Stimulated activated CD8-positive, alpha-beta memory T cell treated with anti-CD3 and anti-CD28 coated beads, Interleukin-12 subunit alpha, Interleukin-12 subunit beta, amount 100 ng/mL, for 4 hours (primary cell): ENCODE measurements around the gene HUNK.
"Not testable (repeated sequence)": the region's sequence is repeated elsewhere in the genome, so short reads cannot be mapped to it uniquely, and the experiment has no call there.

Experiments
- DNase-seq: peaks from one replicate; pipeline ENCODE4 v3.0.0-alpha.2; 2020; ENCODE audit warnings: low read depth

Gene HUNK

DNA sequence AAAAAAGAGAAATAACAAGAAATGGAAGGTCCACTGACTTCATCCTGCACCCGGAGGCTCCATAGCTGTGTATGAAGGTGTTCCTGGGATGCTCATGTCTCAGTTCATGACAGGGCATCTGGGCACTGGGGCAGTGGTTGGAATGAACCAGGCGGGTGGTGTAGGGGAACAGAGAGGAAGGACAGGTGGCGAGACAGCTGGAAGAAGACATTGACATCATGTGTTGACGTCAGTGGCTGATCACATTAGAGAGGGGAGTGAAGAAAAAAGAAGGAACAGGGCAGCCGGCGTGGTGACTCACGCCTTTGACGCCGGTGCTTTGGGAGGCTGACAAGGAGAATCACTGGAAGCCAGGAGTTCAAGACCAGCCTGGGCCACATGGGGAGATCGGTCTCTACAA is 50.1 kb downstream of the HUNK start:
- DNase-seq = no peak

DNA sequence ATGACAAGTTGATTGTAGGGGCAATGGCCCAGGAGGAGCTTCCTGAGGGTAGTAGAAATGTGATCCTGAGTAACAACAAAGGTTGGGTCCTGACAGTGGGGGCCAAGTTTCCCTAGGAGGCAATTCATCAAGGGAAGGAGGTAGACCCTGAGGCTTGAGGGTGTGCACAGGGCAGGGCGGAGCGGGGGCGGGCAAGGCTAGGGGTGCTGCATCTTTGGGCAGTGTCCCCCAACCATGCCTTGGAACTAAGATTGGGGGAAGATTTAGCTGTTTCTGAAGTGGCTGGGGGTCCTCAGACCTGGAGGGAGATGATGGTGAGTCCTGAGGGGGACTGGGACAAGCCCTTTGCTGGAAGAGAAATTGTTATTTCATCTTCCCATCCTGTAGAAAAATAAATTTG is 50.9 kb downstream of the HUNK start:
- no peak for DNase-seq

- DNase-seq = no peak
Measured at GRCh38 chr21:31924548-31924947, 51.7 kb downstream of the HUNK start.

- no peak for DNase-seq
Measured at GRCh38 chr21:31926498-31926897, 53.7 kb downstream of the HUNK start.

- no peak for DNase-seq
Measured at GRCh38 chr21:31927689-31928353, 55.0 kb downstream of the HUNK start.

DNA sequence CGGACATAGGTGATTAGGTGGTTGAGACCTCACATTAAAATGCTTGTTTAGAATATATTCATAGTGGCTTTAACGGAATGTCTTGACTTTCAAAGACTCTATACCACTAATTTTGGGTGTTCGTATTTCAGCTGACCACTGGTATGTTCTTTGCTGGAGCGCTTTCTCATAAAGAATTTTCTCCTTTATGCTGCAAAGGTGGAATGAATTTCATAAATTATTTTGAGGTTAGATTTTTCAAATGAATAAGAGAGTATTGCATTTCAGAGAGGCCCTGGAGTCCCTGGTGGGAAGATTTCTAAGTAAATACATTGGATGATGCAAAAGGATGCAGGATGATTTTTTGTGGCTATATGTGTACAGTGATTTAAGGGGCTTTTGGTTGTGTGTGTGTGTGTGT is 55.8 kb downstream of the HUNK start:
- no peak for DNase-seq

- no peak for DNase-seq
Measured at GRCh38 chr21:31929548-31929947, 56.7 kb downstream of the HUNK start.

GRCh38 chr21:31930001-31930400 is 57.2 kb downstream of the HUNK start:
- no peak for DNase-seq

DNA sequence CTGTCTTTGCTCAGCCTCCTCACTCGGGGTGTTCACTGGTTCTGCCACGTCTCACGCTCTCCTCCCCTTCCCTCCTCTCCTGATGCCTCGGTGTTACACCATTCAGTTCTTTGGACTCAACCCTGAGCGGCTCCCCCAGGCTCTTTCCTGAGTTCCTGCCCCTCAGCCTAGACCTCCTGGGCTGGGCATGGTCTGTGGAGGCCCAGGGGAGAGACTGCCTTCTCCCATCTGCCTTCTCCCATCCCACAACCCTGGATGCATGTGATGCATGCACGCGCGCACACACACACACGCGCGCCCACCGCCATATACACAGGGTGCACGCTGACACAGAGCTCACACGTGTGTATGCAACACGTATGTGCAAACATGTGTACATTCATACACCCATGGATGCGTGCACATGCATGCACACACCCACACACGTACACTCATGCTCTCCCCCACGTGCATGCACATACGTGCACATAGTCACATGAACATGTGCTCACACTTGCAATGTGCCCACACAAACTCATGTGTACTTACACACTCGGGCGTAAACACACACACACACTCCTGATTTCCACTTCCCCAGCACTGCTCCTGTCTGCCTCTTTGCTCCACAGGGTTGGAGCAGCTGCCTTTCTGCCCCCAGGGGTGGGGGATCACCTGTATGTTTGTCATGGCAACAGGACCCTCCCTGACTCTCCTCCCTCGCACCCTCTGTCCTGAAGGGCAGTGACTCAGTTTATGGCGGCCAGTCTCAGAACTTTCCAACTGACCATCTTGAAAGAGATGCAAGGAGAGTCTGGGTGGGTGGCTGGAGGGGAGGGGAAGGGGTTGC is 59.0 kb downstream of the HUNK start:
- DNase-seq = no peak

DNA sequence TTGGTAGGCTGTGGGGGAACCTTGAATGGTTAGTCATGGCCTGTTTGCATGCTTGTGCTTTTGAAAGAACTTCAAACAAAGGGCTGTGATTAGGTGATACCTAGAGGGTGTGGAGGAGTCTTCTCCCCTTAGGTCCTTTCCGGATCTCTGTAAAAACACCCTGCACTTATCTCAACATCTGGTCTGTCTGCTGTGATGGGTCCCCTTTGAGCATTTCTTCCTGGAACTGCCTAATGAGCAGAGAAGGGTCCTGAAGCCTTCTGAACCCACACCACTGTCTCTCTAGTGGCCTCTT is 59.6 kb downstream of the HUNK start:
- no peak for DNase-seq

- DNase-seq = no peak
Measured at GRCh38 chr21:31937303-31937702, 64.5 kb downstream of the HUNK start.

GRCh38 chr21:31938330-31939301 is 65.8 kb downstream of the HUNK start:
- no peak for DNase-seq

DNA sequence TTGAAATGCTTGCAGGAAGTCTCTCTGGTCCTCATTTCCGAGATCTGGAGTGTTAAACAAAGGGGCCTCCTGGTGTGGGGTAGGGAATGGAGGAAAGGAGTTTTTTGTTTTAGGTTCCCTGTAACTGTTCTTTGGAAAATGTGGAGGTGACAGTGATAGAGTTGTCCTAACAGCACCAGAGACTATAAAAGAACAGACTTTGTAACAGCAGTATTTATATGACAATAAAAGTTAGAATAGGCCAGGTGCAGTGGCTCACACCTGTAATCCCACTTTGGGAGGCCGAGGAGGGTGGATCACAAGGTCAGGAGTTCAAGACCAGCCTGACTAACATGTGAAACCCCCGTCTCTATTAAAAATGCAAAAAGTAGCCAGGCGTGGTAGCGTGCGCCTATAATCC is 68.9 kb downstream of the HUNK start:
- DNase-seq = no peak

DNA sequence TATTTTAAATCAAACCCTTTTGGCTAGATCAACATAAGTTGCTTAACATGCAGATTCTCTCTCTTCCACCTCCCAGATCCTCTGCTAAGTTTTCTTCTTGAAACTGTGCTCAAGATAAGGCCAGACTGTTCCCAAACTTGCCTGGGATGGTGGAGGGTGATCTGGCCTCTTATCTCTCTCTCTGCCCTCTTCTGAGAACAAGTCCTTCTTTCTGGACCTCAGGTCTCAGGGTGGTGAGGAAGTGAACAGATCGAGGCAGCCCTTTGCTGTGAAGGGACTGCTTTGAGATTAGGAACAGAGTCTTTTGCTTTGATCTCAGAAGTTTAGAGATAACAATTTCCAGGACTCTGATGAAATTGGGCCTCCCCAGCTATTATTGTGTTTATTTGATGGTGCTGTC is 70.7 kb downstream of the HUNK start:
- DNase-seq = no peak

DNA sequence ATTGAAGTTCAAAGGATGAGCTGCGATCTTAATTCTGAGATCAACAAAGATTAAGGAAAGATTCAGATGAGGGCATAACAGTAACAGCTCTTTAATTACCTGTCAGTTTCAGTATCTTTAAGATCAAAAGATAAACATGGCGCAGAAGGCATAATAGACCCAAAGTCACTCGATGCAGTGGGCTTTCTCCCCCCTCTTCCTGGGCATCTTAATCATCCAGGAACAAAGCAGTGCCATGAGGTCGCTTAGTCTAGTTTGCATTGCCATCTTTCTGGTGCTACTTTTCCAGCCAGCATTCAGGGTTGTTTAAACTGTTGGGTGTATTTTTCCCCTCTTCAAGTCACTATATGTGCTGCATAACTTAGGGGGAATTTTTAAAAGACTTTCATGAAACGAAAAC is 72.3 kb downstream of the HUNK start:
- no peak for DNase-seq

GRCh38 chr21:31945546-31945945 is 72.7 kb downstream of the HUNK start:
- no peak for DNase-seq

DNA sequence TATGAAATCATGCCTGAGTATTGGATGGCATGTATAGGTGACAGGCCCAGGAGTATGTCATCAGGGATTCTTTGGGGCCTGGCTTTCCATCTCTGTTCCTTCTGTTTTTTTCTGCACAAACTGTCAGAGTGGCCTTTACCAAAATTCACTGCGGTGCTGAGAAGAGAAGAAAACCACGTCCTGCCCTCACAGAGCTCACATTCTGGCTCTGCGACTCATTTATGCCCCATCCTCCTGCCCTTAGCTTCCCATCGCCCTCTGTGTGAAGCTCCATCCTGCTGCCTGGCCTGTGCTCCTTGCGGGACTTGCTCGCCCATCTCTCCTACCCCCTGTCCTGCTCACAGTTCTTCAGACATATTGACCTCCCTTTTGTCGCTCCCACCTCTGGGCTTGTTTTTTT is 73.4 kb downstream of the HUNK start:
- no peak for DNase-seq

GRCh38 chr21:31946876-31947550 is 74.2 kb downstream of the HUNK start:
- not testable (repeated sequence) for DNase-seq

DNA sequence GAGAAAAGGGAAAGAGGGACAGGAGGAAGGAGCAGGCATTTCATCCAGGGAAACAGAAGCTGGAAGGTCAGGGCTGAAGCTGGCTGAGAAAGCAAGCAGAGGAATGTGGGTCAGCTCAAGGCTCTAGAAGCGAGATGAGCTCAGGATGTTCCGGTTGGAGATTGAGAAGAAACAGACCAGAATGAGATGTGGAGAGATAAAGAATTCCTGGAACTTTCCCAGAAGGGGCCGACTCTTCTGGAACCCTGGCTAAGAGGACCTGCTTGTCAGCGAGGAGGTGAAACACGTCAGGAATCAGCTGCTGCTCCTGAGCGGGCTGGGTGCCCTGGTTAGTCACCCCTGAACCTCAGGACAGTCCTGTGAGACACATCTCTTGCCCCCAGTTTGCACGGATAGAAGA is 75.9 kb downstream of the HUNK start:
- DNase-seq = no peak

DNA sequence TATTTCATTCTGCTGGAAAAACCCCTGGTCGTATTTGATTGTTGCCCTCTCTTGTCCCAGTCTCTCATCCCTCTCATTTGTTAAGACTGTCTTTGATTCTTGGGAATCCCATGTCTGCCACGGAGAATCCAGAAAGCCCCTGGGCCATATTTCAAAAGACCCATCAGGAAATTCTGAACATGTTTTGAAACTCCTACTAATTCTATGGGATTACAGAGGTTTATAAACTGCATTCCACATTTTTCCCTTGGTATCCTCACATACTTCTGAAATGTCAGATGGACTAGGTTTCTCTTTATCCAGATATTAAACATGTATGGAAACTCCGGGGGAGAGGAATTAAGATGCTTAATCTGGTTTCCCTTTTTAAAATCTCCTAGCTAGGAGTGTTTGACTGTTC is 80.0 kb downstream of the HUNK start:
- DNase-seq = no peak

- DNase-seq = no peak
Measured at GRCh38 chr21:31957631-31958030, 84.8 kb downstream of the HUNK start.

DNA sequence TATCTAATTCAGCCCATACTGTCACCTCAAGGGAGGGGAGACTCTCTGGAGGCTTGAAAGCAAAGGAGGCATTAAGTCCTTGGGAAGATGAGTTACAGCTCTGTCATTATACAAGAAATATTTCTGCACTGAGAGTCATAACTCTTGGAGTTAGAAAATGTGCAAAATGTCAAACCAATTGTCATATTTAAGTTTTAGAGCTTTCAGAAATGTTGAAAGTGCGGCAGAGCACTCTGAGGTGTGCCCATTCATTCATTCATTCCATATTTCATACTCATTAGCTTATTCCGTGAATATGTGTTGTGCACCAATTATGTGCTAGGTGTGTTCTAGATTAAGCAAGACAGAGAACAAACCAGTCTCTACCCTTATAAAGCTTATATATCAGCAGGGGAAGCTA is 87.1 kb downstream of the HUNK start:
- no peak for DNase-seq
